Activated naive CD4-positive, alpha-beta T cell treated with anti-CD3 and anti-CD28 coated beads, Interleukin-2, amount 50 U/mL, for 16 hours (primary cell): ENCODE data around the gene PGAM1.
"Not testable (repeated sequence)": the region's sequence is repeated elsewhere in the genome, so short reads cannot be mapped to it uniquely, and the experiment has no call there.

Source experiments
- DNase-seq: peaks from one replicate; pipeline ENCODE4 v3.0.0-alpha.2; 2020

The PGAM1 gene

GRCh38 chr10:97459933-97460332, 33.9 kb downstream of the PGAM1 start:
- no peak for DNase-seq

GRCh38 chr10:97462309-97462708, 36.3 kb downstream of the PGAM1 start:
- no peak for DNase-seq

DNA sequence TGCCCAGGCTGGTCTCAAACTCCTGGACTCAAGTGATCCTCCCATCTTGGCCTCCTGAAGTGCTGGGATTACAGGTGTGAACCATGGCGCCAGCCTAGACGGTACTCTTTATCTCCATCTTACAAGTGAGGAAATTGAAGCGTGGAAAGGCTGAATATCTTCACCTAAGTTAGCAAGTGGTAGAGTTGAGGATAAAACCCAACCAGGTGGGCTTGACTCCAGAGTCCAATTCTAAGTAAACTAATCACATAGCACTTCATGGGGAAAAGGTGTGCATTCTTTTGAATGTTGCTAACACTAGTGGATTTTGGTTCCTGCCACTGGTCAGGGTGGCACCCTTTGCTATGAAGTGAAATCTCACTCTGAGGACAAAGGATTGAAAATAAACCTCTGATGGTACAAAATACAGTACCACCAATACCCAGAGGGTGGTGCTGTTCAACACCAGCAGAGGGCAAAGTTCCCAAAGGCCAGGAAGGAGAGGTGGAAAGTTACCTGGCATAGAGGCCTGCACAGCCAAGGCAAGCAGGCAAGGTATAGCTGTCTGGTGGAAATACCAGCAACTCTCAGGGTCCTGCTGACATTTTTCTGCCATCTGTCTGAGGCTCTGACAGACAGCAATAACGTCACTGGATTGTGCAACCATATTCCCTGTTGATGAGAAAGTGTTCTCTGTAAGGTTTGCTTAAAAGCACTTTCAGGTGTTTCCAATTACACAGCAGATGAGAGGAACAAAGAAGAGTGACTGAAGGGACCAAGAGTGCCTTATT, 37.6 kb downstream of the PGAM1 start:
- peak; percentile 17 for DNase-seq

- no peak for DNase-seq
Measured at GRCh38 chr10:97464226-97464625, 38.2 kb downstream of the PGAM1 start.

- no peak for DNase-seq
Measured at GRCh38 chr10:97465982-97466381, 40.0 kb downstream of the PGAM1 start.

GRCh38 chr10:97466755-97467154, 40.8 kb downstream of the PGAM1 start:
- DNase-seq, result no peak

GRCh38 chr10:97468162-97468561, 42.2 kb downstream of the PGAM1 start:
- no peak for DNase-seq

DNA sequence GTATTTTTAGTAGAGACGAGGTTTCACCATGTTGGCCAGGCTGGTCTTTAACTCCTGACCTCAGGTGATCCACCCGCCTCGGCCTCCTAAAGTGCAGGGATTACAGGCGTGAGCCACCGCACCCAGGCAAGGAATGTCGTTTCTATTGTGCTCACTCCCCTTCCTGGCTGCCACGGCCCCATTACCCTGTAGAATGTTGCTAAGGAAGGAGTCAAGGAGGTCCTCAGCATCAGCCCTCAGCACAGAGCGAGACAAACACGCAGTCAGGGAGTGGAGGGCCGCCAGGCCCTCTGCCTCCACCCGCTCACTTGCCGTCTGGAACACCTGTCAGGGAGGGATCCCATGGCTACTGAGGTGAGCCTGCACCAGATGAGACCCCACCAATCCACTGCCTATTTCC, 42.8 kb downstream of the PGAM1 start:
- DNase-seq, result not testable (repeated sequence)

DNA sequence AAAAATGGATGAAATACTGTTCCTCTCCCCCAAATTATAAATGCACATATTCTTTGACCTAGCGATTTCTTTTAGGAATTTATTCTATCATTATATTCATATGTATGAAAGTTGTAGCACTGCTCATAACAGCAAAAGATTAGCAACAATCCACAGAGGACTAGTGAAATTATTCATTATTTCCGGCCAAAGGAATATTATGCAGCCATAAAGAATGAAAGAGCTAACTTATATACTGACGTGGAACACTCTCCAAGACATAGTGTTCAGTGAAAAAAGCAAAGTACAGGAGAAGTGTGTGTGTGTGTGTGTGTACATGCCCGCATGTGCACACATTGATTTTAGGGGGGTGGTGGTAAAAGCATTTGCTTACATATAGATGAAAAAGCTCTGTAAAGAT, 48.9 kb downstream of the PGAM1 start:
- DNase-seq, result no peak

DNA sequence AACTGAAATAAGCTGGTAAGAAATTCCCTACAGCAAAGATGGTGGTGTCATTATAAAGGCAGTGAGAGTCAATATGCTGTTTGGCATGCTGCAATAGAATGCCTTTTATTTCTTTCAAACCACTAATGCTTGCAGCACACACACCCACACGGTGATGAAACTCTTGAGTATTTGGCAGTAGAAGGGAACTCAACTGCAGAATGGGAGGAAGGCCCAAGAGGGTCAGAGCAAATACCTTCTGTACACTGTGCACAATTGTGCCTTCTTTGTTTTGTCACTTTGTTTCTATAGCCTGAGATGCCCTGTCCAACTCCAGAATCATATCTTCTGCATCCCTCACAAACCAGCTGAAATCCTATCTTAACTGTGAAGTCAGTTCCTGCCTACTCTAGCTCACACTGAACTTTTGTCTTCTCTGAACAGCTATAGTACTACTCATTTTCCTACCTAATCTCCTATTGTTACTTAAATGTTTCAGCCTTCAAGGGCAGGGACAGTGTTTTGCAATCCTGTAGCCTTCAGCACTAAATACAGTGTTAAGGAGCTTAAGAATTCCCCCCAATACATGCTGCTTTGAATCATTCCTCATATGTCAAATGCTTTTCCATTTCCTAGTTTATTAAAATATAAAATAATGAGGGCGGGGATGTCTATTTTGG, 50.1 kb downstream of the PGAM1 start:
- DNase-seq, result no peak

- not testable (repeated sequence) for DNase-seq
Measured at GRCh38 chr10:97479410-97479809, 53.4 kb downstream of the PGAM1 start.

- no peak for DNase-seq
Measured at GRCh38 chr10:97479939-97480338, 53.9 kb downstream of the PGAM1 start.

DNA sequence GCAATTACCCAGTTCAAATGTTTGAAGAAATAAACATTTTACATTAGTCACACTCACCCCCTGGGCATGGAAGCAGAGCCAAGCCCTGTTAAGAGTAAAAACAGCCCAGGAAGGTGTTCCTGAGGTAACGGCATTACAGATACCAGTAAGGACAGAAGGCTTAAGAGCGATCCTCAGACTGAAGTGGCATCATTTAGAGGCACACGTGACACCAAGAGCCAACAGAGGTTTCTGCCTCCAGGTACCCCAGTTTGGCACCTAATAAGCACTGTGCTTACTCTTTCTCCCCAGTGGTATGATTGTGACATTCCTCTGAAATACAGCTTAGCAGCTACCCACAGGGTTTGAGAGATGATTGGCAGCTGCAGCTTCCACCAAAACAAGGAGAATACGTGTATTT, 55.1 kb downstream of the PGAM1 start:
- DNase-seq, result no peak

DNA sequence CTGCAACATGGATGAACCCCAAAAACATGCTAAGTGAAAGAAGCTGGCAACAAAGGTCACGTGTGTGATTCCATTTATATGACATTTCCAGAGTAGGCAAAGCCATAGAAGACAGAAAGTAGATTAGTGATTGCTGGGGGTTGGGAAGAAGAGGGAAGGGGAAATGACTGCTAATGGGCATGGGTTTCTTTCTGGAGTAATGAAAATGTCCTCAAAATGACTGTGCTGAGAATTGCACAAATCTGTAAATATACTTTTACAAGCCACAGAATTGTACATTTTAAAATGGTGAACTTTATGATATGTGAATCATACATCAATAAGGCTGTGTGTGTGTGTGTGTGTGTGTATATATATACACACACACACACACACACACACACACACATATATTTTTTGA, 56.4 kb downstream of the PGAM1 start:
- DNase-seq, result no peak
